HCT116 (cell line): ENCODE measurements around the gene TTYH3. TPM values are rescaled to one million over a fixed set of nuclear protein-coding genes. Genes with fewer than 3 reads are reported as not detected.

Experiments
- ATF3 ChIP-seq: IDR thresholded peaks from 2 replicates; pipeline ENCODE4 v1.6.1; 2012
- CEBPB ChIP-seq: IDR thresholded peaks from 2 replicates; pipeline ENCODE4 v1.6.1; 2012; ENCODE audit warnings: low read depth
- CTCF ChIP-seq, 3 experiments: fragments of 200-600 bp in 1 of 3; sonication (generic) in 1 of 3; IDR thresholded peaks in 2 of 3; conservative IDR thresholded peaks in 1 of 3; 2 replicates each; pipeline ENCODE4 v1.5.1; 2012 to 2017; ENCODE audit warnings: low read depth in 2 of 3, low read length in 2 of 3, antibody characterized with exemption in 1 of 3, borderline replicate concordance in 1 of 3, control low read depth in 1 of 3, mild to moderate bottlenecking in 1 of 3, mixed read lengths in 1 of 3, mixed run types in 1 of 3, moderate library complexity in 1 of 3; ENCODE audit not compliant: insufficient read depth in 1 of 3
- EGR1 ChIP-seq: IDR thresholded peaks from 2 replicates; pipeline ENCODE4 v1.6.1; 2012; ENCODE audit warnings: low read depth
- JUND ChIP-seq: IDR thresholded peaks from 2 replicates; pipeline ENCODE4 v1.6.1; 2012
- MAX ChIP-seq: IDR thresholded peaks from 2 replicates; pipeline ENCODE4 v1.6.1; 2012
- POLR2A ChIP-seq: IDR thresholded peaks from 2 replicates; pipeline ENCODE4 v1.7.0; 2011; ENCODE audit warnings: borderline replicate concordance; ENCODE audit not compliant: insufficient read depth, insufficient read length; ENCODE audit errors: extremely low read depth
- SIN3A ChIP-seq: IDR thresholded peaks from 2 replicates; pipeline ENCODE4 v1.6.1; 2012; ENCODE audit warnings: low read depth
- TCF7L2 ChIP-seq: IDR thresholded peaks from 2 replicates; pipeline ENCODE4 v1.7.0; 2011; ENCODE audit warnings: borderline replicate concordance, inconsistent platforms; ENCODE audit not compliant: insufficient read depth, insufficient read length; ENCODE audit errors: extremely low read depth
- YY1 ChIP-seq: IDR thresholded peaks from 2 replicates; pipeline ENCODE4 v1.6.1; 2011; ENCODE audit warnings: low read length, low read depth, moderate library complexity, mild to moderate bottlenecking; ENCODE audit not compliant: insufficient replicate concordance; ENCODE audit errors: extremely low read depth
- ZBTB33 ChIP-seq: IDR thresholded peaks from 2 replicates; pipeline ENCODE4 v1.6.1; 2011; ENCODE audit warnings: mild to moderate bottlenecking, low read length, moderate library complexity; ENCODE audit not compliant: insufficient replicate concordance; ENCODE audit errors: extremely low read depth
- ZFX ChIP-seq: fragments of 450-650 bp; IDR thresholded peaks from 2 replicates; pipeline ENCODE4 v1.6.1; 2017
- total RNA-seq: library from RNA; stranded (reverse); gene quantifications from one replicate; pipeline ENCODE4 v1.2.1, GENCODE V29; 2021; ENCODE audit not compliant: unreplicated experiment

Gene TTYH3
- total RNA-seq, 1 experiment from 2014 or later = 40.3 TPM

GRCh38 chr7:2582006-2582735 lies 49.6 kb upstream of the TTYH3 start (continued):
- TF ChIP-seq CTCF (IDR thresholded peaks at IDR 0.05 in 2 of 3, conservative IDR thresholded peaks at IDR 0.05 in 1 of 3; ENCODE audit: borderline replicate concordance in 1 of 3, insufficient read depth in 1 of 3, low read depth in 2 of 3, low read length in 2 of 3) (no peak), ZBTB33 (no peak), ATF3 (no peak), MAX (no peak), POLR2A (no peak), CEBPB (no peak), TCF7L2 (no peak), ZFX (no peak), JUND (no peak), YY1 (no peak), SIN3A (no peak), EGR1 (no peak)
